HG03280 (cell line): ENCODE measurements around the gene UPB1.

Experiments used
- ATAC-seq: cut with Tn5 transposase; IDR thresholded peaks from one replicate; pipeline ENCODE4 v1.9.1; 2021; ENCODE audit warnings: mild to moderate bottlenecking, moderate library complexity; ENCODE audit not compliant: unreplicated experiment

Gene UPB1

GRCh38 chr22:24494528-24495364, at the start of gene UPB1:
Gene UPB1 (plus strand): TSS chr22:24495332. CDS start chr22:24495404, 72 bp downstream.
- ATAC-seq, result no peak

GRCh38 chr22:24445481-24446259, 49.5 kb upstream of the UPB1 start:
- no peak for ATAC-seq

- ATAC-seq, result no peak
Measured at GRCh38 chr22:24446260-24446611, 48.9 kb upstream of the UPB1 start.

- no peak for ATAC-seq
Measured at GRCh38 chr22:24450610-24451009, 44.5 kb upstream of the UPB1 start.

GRCh38 chr22:24451162-24451561, 44.0 kb upstream of the UPB1 start:
- ATAC-seq, result no peak

- no peak for ATAC-seq
Measured at GRCh38 chr22:24453853-24454252, 41.3 kb upstream of the UPB1 start.

- no peak for ATAC-seq
Measured at GRCh38 chr22:24455039-24455438, 40.1 kb upstream of the UPB1 start.

- ATAC-seq, result no peak
Measured at GRCh38 chr22:24455751-24456426, 39.2 kb upstream of the UPB1 start.

- ATAC-seq, result no peak
Measured at GRCh38 chr22:24457894-24458420, 37.2 kb upstream of the UPB1 start.

GRCh38 chr22:24459911-24460310, 35.2 kb upstream of the UPB1 start:
- ATAC-seq, result no peak

- peak; percentile 59 for ATAC-seq
Measured at GRCh38 chr22:24460418-24461089, 34.6 kb upstream of the UPB1 start.

GRCh38 chr22:24463071-24463760, 31.9 kb upstream of the UPB1 start:
- no peak for ATAC-seq

GRCh38 chr22:24465566-24465965, 29.6 kb upstream of the UPB1 start:
- ATAC-seq, result no peak

GRCh38 chr22:24465975-24466374, 29.2 kb upstream of the UPB1 start:
- no peak for ATAC-seq

GRCh38 chr22:24466716-24467328, 28.3 kb upstream of the UPB1 start:
- ATAC-seq, result no peak

- no peak for ATAC-seq
Measured at GRCh38 chr22:24467340-24467739, 27.8 kb upstream of the UPB1 start.

- no peak for ATAC-seq
Measured at GRCh38 chr22:24471570-24471969, 23.6 kb upstream of the UPB1 start.

GRCh38 chr22:24473284-24473683, 21.8 kb upstream of the UPB1 start:
- ATAC-seq, result no peak

GRCh38 chr22:24474221-24474620, 20.9 kb upstream of the UPB1 start:
- ATAC-seq, result no peak
